Activated T-cell treated with anti-CD3 and anti-CD28 coated beads, Interleukin-2, amount 50 U/mL, for 4 hours (primary cell): ENCODE results near the gene TRPM6. TPM values are rescaled to one million over a fixed set of nuclear protein-coding genes. Genes with fewer than 3 reads are reported as not detected.

Experiments
- ATAC-seq, 2 donors: fragments of 200-7000 bp; cut with Tn5 transposase; one replicate each; pipeline ENCODE4 v1.10.0; 2021
- DNase-seq: peaks from one replicate; pipeline ENCODE4 v3.0.0-alpha.2; 2020
- H3K27me3 Mint-ChIP-seq: one replicate; pipeline ENCODE4 v1.8.0; 2021; ENCODE audit warnings: low read depth, mixed read lengths
- H3K36me3 Mint-ChIP-seq: one replicate; pipeline ENCODE4 v1.8.0; 2022; ENCODE audit warnings: mixed read lengths; ENCODE audit not compliant: insufficient read depth
- H3K4me1 Mint-ChIP-seq: one replicate; pipeline ENCODE4 v1.8.0; 2021; ENCODE audit warnings: low read depth, mixed read lengths
- H3K4me3 Mint-ChIP-seq: one replicate; pipeline ENCODE4 v1.8.0; 2021; ENCODE audit warnings: mild to moderate bottlenecking, moderate library complexity, mixed read lengths
- H3K9me3 Mint-ChIP-seq: one replicate; pipeline ENCODE4 v1.8.0; 2021; ENCODE audit warnings: mixed read lengths
- total RNA-seq, 3 donors: library from RNA; stranded (reverse); gene quantifications; one replicate each; pipeline ENCODE4 v1.2.1, GENCODE V29; 2021

The TRPM6 gene
- total RNA-seq, 3 donors from 2014 or later = 0.05 to 0.23 (median 0.18) TPM

DNA sequence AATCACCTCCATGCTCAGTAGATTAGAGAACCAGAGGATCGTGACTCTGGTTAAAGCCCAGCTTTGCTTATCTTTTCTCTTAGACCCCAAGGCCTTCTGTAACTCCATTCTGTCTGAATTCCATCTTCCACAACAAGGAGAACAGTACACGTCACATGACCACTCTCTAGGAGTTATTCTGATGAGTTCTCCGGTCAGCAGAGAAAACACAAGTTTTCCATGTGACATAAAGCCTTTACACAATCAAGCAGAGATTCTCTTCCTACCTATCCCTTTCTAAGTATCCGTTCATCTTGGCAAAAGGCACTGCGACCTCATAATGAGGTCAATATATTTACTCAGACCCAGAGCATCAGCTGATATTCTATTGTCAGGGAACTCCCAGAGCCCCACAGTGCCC, 112.3 kb downstream of the TRPM6 start:
- DNase-seq (no peak), ATAC-seq (no peak)
- peaks cover 16% of the 10 kb centered on the region for H3K4me1 Mint-ChIP-seq
- peaks cover 15% of the 10 kb centered on the region for H3K27me3 Mint-ChIP-seq
- H3K9me3 Mint-ChIP-seq = no peaks in the 10 kb centered on the region
- H3K4me3 Mint-ChIP-seq = no peak overlapping the region
- no peaks in the 10 kb centered on the region for H3K36me3 Mint-ChIP-seq

DNA sequence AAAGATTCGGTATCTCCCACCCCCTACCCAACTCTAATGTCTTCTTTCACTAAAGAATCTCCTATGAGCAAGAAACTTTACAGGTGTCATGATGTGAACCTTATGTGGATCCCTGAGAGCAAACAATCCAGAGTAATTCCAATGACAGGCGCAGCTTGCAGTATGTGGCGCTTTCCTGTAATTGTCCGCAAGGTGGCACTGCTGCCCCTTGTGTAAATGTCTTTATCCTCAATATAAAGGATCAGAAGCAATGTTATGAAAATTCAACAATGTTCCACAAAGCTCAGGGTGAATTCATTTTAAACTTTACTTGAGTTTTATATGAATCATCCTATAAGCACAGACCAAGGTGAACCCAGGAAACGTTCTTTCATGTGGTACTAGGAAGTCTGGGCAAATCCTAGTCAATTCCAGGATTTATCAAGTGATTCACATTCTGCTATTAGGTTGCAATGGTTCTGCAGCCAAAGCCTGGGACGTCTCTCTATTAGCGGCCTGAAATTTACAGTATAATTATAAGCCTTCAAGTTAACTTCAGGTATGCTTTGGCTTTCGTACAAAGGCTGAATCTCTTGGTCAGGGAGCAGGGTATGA, 113.7 kb downstream of the TRPM6 start:
- no peaks in the 10 kb centered on the region for H3K36me3 Mint-ChIP-seq
- H3K4me3 Mint-ChIP-seq = no peak overlapping the region
- peaks cover 16% of the 10 kb centered on the region for H3K4me1 Mint-ChIP-seq
- peak; percentile 63 for DNase-seq
- H3K9me3 Mint-ChIP-seq = no peaks in the 10 kb centered on the region
- peak in 1 of 2 donors; percentile 49 for ATAC-seq
- H3K27me3 Mint-ChIP-seq = peaks cover 16% of the 10 kb centered on the region

DNA sequence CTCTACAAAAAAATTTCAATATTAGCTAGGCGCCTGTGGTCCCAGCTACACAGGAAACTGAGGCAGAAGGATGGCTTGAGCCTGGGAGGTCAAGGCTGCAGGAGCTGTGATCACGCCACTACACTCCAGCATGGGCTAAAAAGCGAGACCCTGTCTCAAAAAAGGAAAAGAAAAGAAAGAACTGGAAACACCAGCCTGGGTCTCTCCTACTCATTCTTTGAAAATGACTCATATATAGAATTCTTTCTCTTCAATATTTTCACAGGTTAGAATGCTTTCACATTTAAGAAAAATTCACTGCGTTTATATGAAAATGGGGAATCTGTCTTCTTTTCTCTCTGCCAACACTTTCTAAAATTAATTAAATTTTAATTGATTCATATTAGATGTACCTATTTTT, 115.6 kb downstream of the TRPM6 start:
- Mint-ChIP-seq H3K4me1 (peaks cover 16% of the 10 kb centered on the region), H3K36me3 (no peaks in the 10 kb centered on the region), H3K4me3 (no peak overlapping the region), H3K9me3 (no peaks in the 10 kb centered on the region), H3K27me3 (peaks cover 19% of the 10 kb centered on the region)
- ATAC-seq (peak; percentile 56 to 65), DNase-seq (no peak)

DNA sequence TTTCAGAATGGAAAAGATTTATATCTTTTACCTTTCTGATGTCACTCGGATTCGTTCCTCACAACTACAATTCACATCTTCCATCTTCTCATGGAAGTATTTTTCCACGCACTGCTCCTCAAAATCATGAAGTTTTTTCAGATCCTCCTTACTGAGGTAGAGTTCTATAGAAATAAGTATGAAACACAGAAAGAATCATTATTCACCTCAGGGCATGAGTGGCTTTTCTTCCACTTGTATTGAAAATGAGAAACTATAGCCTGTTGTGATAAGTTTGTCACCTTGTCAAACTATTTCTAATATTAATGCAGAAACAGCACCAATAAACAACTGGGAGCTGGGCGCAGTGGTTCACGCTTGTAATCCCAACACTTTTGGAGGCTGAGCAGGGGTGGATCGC, 116.0 kb downstream of the TRPM6 start:
- Mint-ChIP-seq H3K36me3 (no peaks in the 10 kb centered on the region), H3K27me3 (peaks cover 19% of the 10 kb centered on the region), H3K4me3 (no peak overlapping the region), H3K9me3 (no peaks in the 10 kb centered on the region), H3K4me1 (peaks cover 16% of the 10 kb centered on the region)
- ATAC-seq = peak; percentile 30 to 51
- DNase-seq = no peak

DNA sequence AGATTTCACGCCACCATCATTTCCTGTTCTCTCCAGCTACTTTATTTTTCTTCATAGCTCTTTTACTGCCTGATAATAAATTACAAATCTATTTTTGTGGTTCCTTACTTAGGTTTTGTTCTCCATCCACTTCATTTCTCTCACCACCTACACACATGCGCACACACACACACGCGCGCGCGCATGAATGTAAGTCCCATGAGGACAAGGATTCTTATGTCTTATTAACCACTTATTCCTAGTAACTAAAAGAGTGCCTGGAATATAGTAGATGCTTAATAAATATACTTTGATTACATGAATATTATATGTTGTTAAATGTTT, 116.5 kb downstream of the TRPM6 start:
- Mint-ChIP-seq H3K4me1 (peaks cover 16% of the 10 kb centered on the region), H3K9me3 (no peaks in the 10 kb centered on the region), H3K4me3 (no peak overlapping the region), H3K27me3 (peaks cover 19% of the 10 kb centered on the region), H3K36me3 (no peaks in the 10 kb centered on the region)
- ATAC-seq (no peak), DNase-seq (no peak)

DNA sequence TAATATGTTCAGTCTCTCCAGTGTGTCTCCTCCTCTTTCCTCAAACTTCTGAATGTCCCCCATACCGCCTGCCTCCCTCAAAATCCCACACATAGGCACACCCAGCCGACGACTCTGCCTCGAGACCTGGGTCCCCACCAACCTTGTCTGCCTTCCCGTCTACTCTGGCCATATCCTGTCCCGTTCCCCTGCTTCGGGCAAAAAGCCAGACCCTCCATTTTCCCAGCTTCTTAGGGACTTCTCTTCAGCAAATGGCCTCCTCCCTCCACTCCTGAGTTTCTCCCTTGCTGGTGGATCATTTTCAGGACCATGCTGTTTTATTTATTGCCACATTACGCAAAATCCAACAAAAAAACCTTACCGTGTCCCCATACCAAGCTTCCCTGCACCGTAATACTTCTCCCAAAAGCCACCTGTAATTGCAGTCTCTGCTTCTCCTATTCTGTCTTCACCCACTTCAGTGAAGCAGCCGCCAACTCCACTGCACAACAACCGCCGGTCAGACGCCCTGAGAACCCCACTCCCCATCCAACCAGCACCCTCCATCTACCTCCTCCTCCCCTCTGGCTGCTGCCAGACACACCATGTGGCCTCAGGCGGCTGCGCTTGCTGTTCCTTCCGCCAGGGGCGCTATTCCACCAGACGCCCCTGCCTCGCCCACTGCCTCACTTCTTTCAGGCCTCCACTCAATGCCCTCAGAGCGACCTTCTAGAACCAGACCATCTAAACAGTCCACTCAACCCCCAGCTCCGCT, 117.0 kb downstream of the TRPM6 start:
- no peak overlapping the region for H3K4me3 Mint-ChIP-seq
- ATAC-seq = peak; percentile 43 to 63
- no peaks in the 10 kb centered on the region for H3K9me3 Mint-ChIP-seq

DNA sequence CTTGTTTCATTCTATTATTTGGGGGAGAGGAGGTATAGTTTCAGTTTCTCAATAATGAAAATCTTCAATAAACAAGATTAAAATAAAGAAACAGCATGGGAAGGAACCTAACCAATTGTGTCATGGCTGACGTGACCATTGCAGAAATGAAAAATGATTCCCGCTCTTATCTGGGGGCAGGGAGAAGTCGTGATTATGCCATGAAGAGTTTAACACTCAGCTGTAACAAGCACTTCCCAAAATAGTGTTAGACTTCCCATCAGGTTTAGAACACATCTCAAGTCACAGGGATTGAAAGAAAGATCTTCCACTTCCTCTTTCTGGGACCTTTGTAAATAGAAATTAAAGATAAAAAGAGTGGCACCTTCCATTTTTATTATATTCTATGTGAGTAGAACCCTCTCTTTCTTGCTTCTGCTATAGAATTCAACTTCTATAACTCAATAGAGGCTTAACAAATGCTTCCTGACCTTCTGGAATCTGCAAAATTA, 122.2 kb downstream of the TRPM6 start:
- Mint-ChIP-seq H3K9me3 (no peaks in the 10 kb centered on the region), H3K36me3 (no peaks in the 10 kb centered on the region), H3K4me1 (peaks cover 2% of the 10 kb centered on the region), H3K4me3 (no peak overlapping the region), H3K27me3 (peaks cover 9% of the 10 kb centered on the region)
- no peak for DNase-seq
- ATAC-seq = no peak

More for the DNA sequence above, 117.0 kb downstream of the TRPM6 start:
- H3K4me1 Mint-ChIP-seq = peaks cover 16% of the 10 kb centered on the region
- peaks cover 19% of the 10 kb centered on the region for H3K27me3 Mint-ChIP-seq
- peak; percentile 27 for DNase-seq
- H3K36me3 Mint-ChIP-seq = no peaks in the 10 kb centered on the region

DNA sequence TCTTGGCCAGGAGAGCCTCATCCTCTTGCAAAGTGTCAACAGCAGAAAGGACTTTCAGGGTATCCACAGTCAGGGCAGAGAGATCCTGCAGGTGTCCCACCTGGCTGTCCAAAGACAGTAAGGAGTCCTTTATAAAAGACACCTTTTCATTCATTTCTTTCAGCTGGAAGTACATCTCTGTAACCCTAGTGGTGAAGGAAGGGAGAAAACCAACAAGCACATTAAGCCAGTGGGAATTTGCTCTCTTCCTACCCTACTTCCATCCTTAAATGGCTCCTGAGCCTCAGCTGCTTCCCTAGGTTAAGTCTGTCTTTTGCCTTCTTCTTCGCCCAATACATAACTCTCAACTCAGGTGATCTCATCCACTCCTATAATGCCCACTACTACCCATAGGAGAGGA, 124.8 kb downstream of the TRPM6 start:
- DNase-seq (no peak), ATAC-seq (no peak)
- H3K36me3 Mint-ChIP-seq = no peaks in the 10 kb centered on the region
- no peak overlapping the region for H3K4me3 Mint-ChIP-seq
- H3K4me1 Mint-ChIP-seq = no peaks in the 10 kb centered on the region
- H3K9me3 Mint-ChIP-seq = no peaks in the 10 kb centered on the region
- H3K27me3 Mint-ChIP-seq = peaks cover 3% of the 10 kb centered on the region

DNA sequence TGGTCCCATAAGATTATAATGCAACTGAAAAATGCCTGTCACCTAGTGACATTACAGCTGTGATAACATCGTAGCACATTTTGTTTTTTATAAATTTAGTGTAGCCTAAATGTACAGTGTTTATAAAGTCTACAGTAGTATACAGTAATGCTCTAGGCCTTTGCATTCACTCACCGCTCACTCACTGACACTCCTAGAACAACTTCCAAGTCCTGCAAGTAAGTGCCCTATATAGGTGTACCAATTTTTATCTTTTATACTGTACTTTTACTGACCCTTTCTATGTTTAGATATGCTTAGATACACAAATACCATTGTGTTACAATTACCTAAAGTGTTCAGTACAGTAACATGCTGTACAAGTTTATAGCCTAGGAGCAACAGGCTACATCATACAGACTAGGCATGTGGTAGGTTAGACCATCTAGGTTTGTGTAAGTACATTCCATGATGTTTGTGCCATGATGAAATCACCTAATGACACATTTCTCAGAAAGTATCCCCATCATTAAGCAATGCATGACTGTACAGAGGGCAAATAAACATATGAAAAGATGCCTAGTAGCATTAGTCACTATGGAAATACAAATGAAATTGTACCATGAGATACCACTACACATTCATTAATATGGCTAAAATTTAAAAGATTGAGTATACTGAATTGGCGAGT, 127.6 kb downstream of the TRPM6 start:
- ATAC-seq (peak in 1 of 2 donors; percentile 28), DNase-seq (no peak)
- Mint-ChIP-seq H3K4me3 (no peak overlapping the region), H3K36me3 (no peaks in the 10 kb centered on the region), H3K27me3 (peaks cover 6% of the 10 kb centered on the region), H3K4me1 (no peaks in the 10 kb centered on the region), H3K9me3 (no peaks in the 10 kb centered on the region)

DNA sequence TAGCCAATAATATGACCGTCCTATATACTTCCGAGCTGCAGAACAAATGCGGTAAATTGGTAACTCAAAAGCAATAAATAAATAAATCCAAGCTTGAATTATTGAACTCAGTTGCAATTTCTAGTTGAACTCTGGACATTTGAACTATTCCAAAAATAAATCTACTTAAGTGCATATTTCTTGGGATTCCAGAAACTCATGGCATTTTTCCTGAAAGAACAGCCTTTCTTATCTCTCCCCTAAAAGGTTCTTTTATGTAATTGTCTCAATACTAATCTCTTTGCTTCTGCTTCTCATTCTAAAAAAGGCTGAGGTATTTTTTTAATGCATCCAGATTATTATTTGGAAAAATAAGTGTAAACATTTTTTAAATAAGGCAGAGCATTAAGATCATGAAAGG, 131.7 kb downstream of the TRPM6 start:
- Mint-ChIP-seq H3K9me3 (no peaks in the 10 kb centered on the region), H3K4me3 (no peak overlapping the region), H3K36me3 (no peaks in the 10 kb centered on the region), H3K27me3 (peaks cover 3% of the 10 kb centered on the region), H3K4me1 (no peaks in the 10 kb centered on the region)
- no peak for DNase-seq
- ATAC-seq = no peak

DNA sequence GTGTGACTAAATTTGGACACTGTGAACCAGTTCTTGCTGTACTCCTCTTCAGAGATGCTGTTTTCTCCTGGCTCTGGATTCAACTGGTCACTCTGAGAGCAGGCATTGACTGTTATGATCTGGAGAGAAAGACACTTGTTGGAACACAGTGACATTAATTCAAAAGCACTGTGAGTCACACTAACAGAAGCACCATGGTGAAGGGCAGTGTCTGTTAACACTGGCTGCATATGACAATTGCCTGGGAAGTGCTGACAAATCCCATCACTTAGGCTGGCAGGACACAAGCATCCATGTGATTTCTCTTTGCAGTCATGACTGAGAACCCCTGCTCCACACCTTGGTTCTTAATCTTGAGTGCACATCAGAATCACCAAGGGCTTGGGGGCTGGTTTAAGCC, 132.4 kb downstream of the TRPM6 start:
- Mint-ChIP-seq H3K4me3 (no peak overlapping the region), H3K36me3 (no peaks in the 10 kb centered on the region), H3K27me3 (peaks cover 3% of the 10 kb centered on the region), H3K4me1 (no peaks in the 10 kb centered on the region), H3K9me3 (no peaks in the 10 kb centered on the region)
- ATAC-seq (no peak), DNase-seq (no peak)

DNA sequence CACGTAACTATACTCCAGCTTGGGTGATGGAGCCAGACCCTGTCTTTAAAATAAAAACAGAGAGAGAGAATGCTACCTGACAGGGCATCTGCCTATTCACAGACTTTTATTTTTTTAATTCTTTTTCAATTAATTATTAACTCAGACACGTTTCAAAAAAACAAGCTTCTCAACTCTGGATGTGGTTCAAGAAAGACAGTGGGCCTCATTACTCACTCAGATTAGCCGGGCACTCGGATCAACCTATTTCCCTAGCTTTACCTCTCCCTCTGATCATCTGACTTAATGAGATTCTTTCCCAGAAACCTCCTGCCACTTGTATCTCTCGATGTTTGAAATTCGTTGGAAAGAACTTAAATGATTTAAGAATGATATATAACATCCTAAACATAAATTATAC, 134.1 kb downstream of the TRPM6 start:
- Mint-ChIP-seq H3K4me3 (no peak overlapping the region), H3K9me3 (no peaks in the 10 kb centered on the region), H3K27me3 (peaks cover 3% of the 10 kb centered on the region), H3K4me1 (no peaks in the 10 kb centered on the region), H3K36me3 (no peaks in the 10 kb centered on the region)
- DNase-seq = no peak
- no peak for ATAC-seq

DNA sequence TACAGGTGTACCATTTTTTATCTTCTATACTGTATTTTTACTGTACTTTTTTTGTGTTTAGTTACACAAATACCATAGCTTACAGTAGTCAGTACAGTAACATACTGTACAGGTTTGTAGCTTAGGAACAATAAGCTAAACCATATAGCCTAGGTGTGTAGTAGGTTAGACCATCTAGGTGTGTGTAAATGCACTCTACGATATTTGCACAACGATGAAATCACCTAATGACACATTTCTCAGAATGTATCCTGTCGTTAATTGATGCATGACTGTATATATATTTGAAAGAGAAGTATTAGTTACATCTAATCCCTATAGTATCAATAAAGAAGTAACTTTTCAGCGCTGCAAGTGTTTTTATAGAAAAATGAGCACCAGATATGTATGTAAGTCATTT, 138.8 kb downstream of the TRPM6 start:
- Mint-ChIP-seq H3K27me3 (peaks cover 9% of the 10 kb centered on the region), H3K4me1 (no peaks in the 10 kb centered on the region), H3K4me3 (no peak overlapping the region), H3K36me3 (no peaks in the 10 kb centered on the region), H3K9me3 (no peaks in the 10 kb centered on the region)
- ATAC-seq = no peak
- DNase-seq = no peak

DNA sequence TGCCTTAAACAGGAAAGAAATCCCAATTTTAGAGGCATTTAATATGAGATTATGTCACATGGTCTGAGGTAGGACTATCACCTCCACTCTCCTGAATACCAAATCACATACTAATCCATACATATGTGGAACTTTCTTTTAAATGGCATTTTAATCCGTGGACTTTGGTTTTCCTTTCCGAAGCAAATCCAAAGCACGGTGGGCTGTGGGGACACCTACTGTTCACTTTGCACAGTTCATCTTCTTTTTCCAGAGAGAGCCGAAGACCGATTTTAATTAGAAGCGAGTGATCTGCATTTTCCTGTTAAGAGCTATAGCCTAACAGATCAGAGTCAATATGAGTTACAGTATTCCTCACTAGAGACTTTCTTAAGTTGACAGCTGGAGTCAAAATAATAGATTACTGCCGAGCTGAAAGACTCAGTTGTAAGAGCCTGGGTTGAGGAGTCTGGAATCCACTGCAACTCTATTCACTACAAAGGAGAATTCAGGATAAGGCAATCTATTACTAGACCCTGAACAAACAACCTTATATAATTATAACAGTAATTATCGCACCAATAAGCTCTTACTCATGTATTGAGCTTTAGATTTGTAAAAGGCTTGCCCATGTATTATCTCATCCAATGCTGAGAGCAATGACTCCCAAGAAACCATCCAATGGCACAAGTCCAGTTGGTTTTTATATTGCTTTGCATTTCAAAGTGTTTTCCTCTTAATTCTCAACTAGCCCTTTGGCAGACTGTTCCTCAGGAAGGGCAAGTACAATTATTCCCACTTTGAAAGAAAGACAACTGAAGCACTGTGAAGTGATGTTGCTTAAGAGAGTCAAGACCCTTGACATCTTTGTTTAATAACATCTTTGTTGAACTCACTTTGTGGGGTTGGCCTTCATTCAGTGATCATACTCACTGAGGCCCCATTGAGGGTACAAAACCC, 144.7 kb downstream of the TRPM6 start:
- Mint-ChIP-seq H3K9me3 (no peaks in the 10 kb centered on the region), H3K27me3 (peaks cover 23% of the 10 kb centered on the region), H3K4me3 (no peak overlapping the region), H3K36me3 (no peaks in the 10 kb centered on the region), H3K4me1 (peaks cover 3% of the 10 kb centered on the region)
- DNase-seq (no peak), ATAC-seq (no peak)
